ENCODE results near the gene ADGRV1.

ADGRV1 gene

DNA sequence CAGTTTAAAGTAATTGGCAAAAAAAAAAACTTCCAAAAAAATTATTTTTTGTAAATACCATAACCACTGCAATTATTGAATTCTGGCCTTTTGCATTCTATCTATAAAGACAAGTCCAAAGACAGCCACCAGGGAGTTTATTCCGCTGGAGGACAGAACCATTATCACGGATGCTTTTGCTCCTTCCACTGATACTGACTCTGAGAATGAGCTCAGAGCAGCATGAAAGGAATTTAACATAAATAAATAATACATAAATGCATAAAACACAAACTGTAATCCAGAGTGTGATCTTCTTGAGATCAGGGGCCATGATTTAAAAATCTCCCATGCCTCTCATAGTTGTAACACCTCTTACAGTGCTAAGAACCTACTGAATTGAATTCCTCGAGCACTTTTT lies 559.8 kb downstream of the ADGRV1 start:
- no peak overlapping the region for H3K4me3 ChIP-seq (ENCODE audit: insufficient read depth, low read length, poor library complexity, severe bottlenecking)
- TF ChIP-seq CTCF (IDR thresholded peaks at IDR 0.05; ENCODE audit: insufficient read depth, low read length, poor library complexity, severe bottlenecking), result no peak
- TF ChIP-seq EZH2phosphoT487 (conservative IDR thresholded peaks at IDR 0.05; ENCODE audit: low read length), result no peak
- no peak overlapping the region for H2AFZ ChIP-seq (ENCODE audit: low read depth, low read length, severe bottlenecking)
- no peaks in the 10 kb centered on the region for H4K20me1 ChIP-seq (ENCODE audit: low read depth, low read length)
- H3K9me2 ChIP-seq (replicated peaks; ENCODE audit: insufficient read depth, low read length), result no peaks in the 10 kb centered on the region
- H3F3A ChIP-seq (ENCODE audit: insufficient read depth), result no peaks in the 10 kb centered on the region
- no peaks in the 10 kb centered on the region for H3K79me2 ChIP-seq (ENCODE audit: insufficient read depth, low read length)
- H3K27ac ChIP-seq (ENCODE audit: low read depth, low read length), result no peak overlapping the region
- no peaks in the 10 kb centered on the region for H3K9me3 ChIP-seq (ENCODE audit: insufficient read depth, low read length)
- H3K9ac ChIP-seq (ENCODE audit: low read length), result no peak overlapping the region
- H3K4me2 ChIP-seq (ENCODE audit: low read depth, low read length, poor library complexity, severe bottlenecking), result no peak overlapping the region
- H3K36me3 ChIP-seq (ENCODE audit: low read length), result no peaks in the 10 kb centered on the region
- H3K27me3 ChIP-seq (ENCODE audit: low read length), result no peaks in the 10 kb centered on the region

- no peak overlapping the region for H3K27ac ChIP-seq (ENCODE audit: low read depth, low read length)
- H3K36me3 ChIP-seq (ENCODE audit: low read length), result no peaks in the 10 kb centered on the region
- H3K9me3 ChIP-seq (ENCODE audit: insufficient read depth, low read length), result no peaks in the 10 kb centered on the region
- no peaks in the 10 kb centered on the region for H3K9me2 ChIP-seq (replicated peaks; ENCODE audit: insufficient read depth, low read length)
- H4K20me1 ChIP-seq (ENCODE audit: low read depth, low read length), result no peaks in the 10 kb centered on the region
- no peak overlapping the region for H3K4me2 ChIP-seq (ENCODE audit: low read depth, low read length, poor library complexity, severe bottlenecking)
- no peaks in the 10 kb centered on the region for H3F3A ChIP-seq (ENCODE audit: insufficient read depth)
- no peaks in the 10 kb centered on the region for H3K79me2 ChIP-seq (ENCODE audit: insufficient read depth, low read length)
- no peak overlapping the region for H3K9ac ChIP-seq (ENCODE audit: low read length)
- no peak for TF ChIP-seq CTCF (IDR thresholded peaks at IDR 0.05; ENCODE audit: insufficient read depth, low read length, poor library complexity, severe bottlenecking)
- no peak for TF ChIP-seq EZH2phosphoT487 (conservative IDR thresholded peaks at IDR 0.05; ENCODE audit: low read length)
- H3K4me3 ChIP-seq (ENCODE audit: insufficient read depth, low read length, poor library complexity, severe bottlenecking), result no peak overlapping the region
- H2AFZ ChIP-seq (ENCODE audit: low read depth, low read length, severe bottlenecking), result no peak overlapping the region
- H3K27me3 ChIP-seq (ENCODE audit: low read length), result no peaks in the 10 kb centered on the region
Measured at GRCh38 chr5:91118796-91119195, 560.2 kb downstream of the ADGRV1 start.

GRCh38 chr5:91119217-91119616 lies 560.6 kb downstream of the ADGRV1 start:
- Histone ChIP-seq H4K20me1 (ENCODE audit: low read depth, low read length) (no peaks in the 10 kb centered on the region), H3K27ac (ENCODE audit: low read depth, low read length) (no peak overlapping the region), H3K36me3 (ENCODE audit: low read length) (no peaks in the 10 kb centered on the region), H3K79me2 (ENCODE audit: insufficient read depth, low read length) (no peaks in the 10 kb centered on the region), H3K4me3 (ENCODE audit: insufficient read depth, low read length, poor library complexity, severe bottlenecking) (no peak overlapping the region), H3K9ac (ENCODE audit: low read length) (no peak overlapping the region), H3K27me3 (ENCODE audit: low read length) (no peaks in the 10 kb centered on the region), H3F3A (ENCODE audit: insufficient read depth) (no peaks in the 10 kb centered on the region), H2AFZ (ENCODE audit: low read depth, low read length, severe bottlenecking) (no peak overlapping the region), H3K9me3 (ENCODE audit: insufficient read depth, low read length) (no peaks in the 10 kb centered on the region), H3K4me2 (ENCODE audit: low read depth, low read length, poor library complexity, severe bottlenecking) (no peak overlapping the region), H3K9me2 (replicated peaks; ENCODE audit: insufficient read depth, low read length) (no peaks in the 10 kb centered on the region)
- no peak for TF ChIP-seq EZH2phosphoT487 (conservative IDR thresholded peaks at IDR 0.05; ENCODE audit: low read length)
- TF ChIP-seq CTCF (IDR thresholded peaks at IDR 0.05; ENCODE audit: insufficient read depth, low read length, poor library complexity, severe bottlenecking), result no peak

Measured in SU-DHL-6 (cell line).